KMS-11 (cell line): ENCODE results near the gene GYS1.
A peak's percentile ranks its signal among the peaks of the same experiment; 100 is the strongest.

Experiments used
- H2AFZ ChIP-seq: fragments of 200-600 bp; sonication (generic); 2 replicates; pipeline ENCODE4 v1.6.1; 2016; ENCODE audit warnings: antibody characterized with exemption, mixed run types, low read depth
- H3K27ac ChIP-seq: fragments of 200-600 bp; sonication (generic); 2 replicates; pipeline ENCODE4 v1.6.1; 2016; ENCODE audit warnings: mild to moderate bottlenecking, mixed run types
- H3K27me3 ChIP-seq: fragments of 200-600 bp; sonication (generic); 2 replicates; pipeline ENCODE4 v1.6.1; 2017; ENCODE audit warnings: mild to moderate bottlenecking, low read depth, mixed run types, moderate library complexity; ENCODE audit not compliant: insufficient read depth
- H3K36me3 ChIP-seq: fragments of 200-600 bp; sonication (generic); 2 replicates; pipeline ENCODE4 v1.6.1; 2017; ENCODE audit warnings: mild to moderate bottlenecking, mixed run types; ENCODE audit not compliant: insufficient read depth
- H3K4me1 ChIP-seq: fragments of 200-600 bp; sonication (generic); 2 replicates; pipeline ENCODE4 v1.6.1; 2016; ENCODE audit warnings: mild to moderate bottlenecking, low read depth, mixed run types; ENCODE audit not compliant: poor library complexity, severe bottlenecking
- H3K4me2 ChIP-seq: fragments of 200-600 bp; sonication (generic); 2 replicates; pipeline ENCODE4 v1.7.0; 2016; ENCODE audit warnings: mild to moderate bottlenecking, mixed run types
- H3K4me3 ChIP-seq: fragments of 200-600 bp; sonication (generic); IDR thresholded peaks from 2 replicates; pipeline ENCODE4 v1.6.1; 2017; ENCODE audit warnings: low read depth, low read length, mixed read lengths; ENCODE audit not compliant: insufficient read depth
- H3K79me2 ChIP-seq: fragments of 200-600 bp; sonication (generic); 2 replicates; pipeline ENCODE4 v1.6.1; 2016; ENCODE audit warnings: low read depth, mixed run types; ENCODE audit not compliant: insufficient read depth
- H3K9ac ChIP-seq: fragments of 200-600 bp; sonication (generic); 2 replicates; pipeline ENCODE4 v1.6.1; 2016; ENCODE audit warnings: mild to moderate bottlenecking, mixed run types
- H4K20me1 ChIP-seq: fragments of 200-600 bp; sonication (generic); 2 replicates; pipeline ENCODE4 v1.6.1; 2016; ENCODE audit warnings: mild to moderate bottlenecking, mixed run types; ENCODE audit not compliant: insufficient read depth
- CTCF ChIP-seq: fragments of 200-600 bp; sonication (generic); conservative IDR thresholded peaks from 2 replicates; pipeline ENCODE4 v1.6.1; 2017; ENCODE audit warnings: low read depth, mild to moderate bottlenecking, antibody characterized with exemption, low read length, moderate library complexity, mixed read lengths

GYS1 gene

GRCh38 chr19:48938256-48938655 is 54.9 kb downstream of the GYS1 start:
- H3K9ac ChIP-seq: no peak overlapping the region
- H3K27me3 ChIP-seq: peaks cover 22% of the 10 kb centered on the region
- no peak overlapping the region for H3K4me3 ChIP-seq
- H2AFZ ChIP-seq: no peak overlapping the region
- H3K4me1 ChIP-seq: peaks cover 5% of the 10 kb centered on the region
- H3K36me3 ChIP-seq: no peaks in the 10 kb centered on the region
- no peak for TF ChIP-seq CTCF
- no peak overlapping the region for H3K27ac ChIP-seq
- H4K20me1 ChIP-seq: no peaks in the 10 kb centered on the region
- H3K79me2 ChIP-seq: no peaks in the 10 kb centered on the region
- no peak overlapping the region for H3K4me2 ChIP-seq

GRCh38 chr19:48935864-48936263 is 57.2 kb downstream of the GYS1 start:
- Histone ChIP-seq H3K9ac (no peak overlapping the region), H3K36me3 (no peaks in the 10 kb centered on the region), H3K4me1 (peaks cover 9% of the 10 kb centered on the region), H3K27me3 (peaks cover 44% of the 10 kb centered on the region), H3K4me2 (no peak overlapping the region), H3K4me3 (no peak overlapping the region), H3K27ac (no peak overlapping the region), H3K79me2 (no peaks in the 10 kb centered on the region), H2AFZ (no peak overlapping the region), H4K20me1 (no peaks in the 10 kb centered on the region)
- no peak for TF ChIP-seq CTCF

GRCh38 chr19:48934837-48935236 is 58.3 kb downstream of the GYS1 start:
- no peaks in the 10 kb centered on the region for H4K20me1 ChIP-seq
- no peak for TF ChIP-seq CTCF
- H3K27me3 ChIP-seq: peaks cover 44% of the 10 kb centered on the region
- H3K9ac ChIP-seq: no peak overlapping the region
- H2AFZ ChIP-seq: no peak overlapping the region
- no peaks in the 10 kb centered on the region for H3K79me2 ChIP-seq
- H3K4me2 ChIP-seq: no peak overlapping the region
- H3K4me1 ChIP-seq: peaks cover 9% of the 10 kb centered on the region
- H3K4me3 ChIP-seq: no peak overlapping the region
- no peaks in the 10 kb centered on the region for H3K36me3 ChIP-seq
- no peak overlapping the region for H3K27ac ChIP-seq

GRCh38 chr19:48933382-48933932 is 59.7 kb downstream of the GYS1 start, which contains the start of gene DHDH:
Gene DHDH (plus strand): TSS chr19:48933699. CDS start chr19:48933722, 23 bp downstream.
- no peak within 1 kb of the TSS; the same call in 1 of the 2 replicates for H3K9ac ChIP-seq

More at GRCh38 chr19:48933382-48933932, 59.7 kb downstream of the GYS1 start, which contains the start of gene DHDH:
- H3K36me3 ChIP-seq: no peaks in the 10 kb centered on the region
- no peaks in the 10 kb centered on the region for H4K20me1 ChIP-seq
- H3K4me1 ChIP-seq: peaks cover 9% of the 10 kb centered on the region
- H3K79me2 ChIP-seq: no peaks in the 10 kb centered on the region
- no peak within 1 kb of the TSS for H3K27ac ChIP-seq
- TF ChIP-seq CTCF: no peak
- peak within 1 kb of the TSS; percentile 74 for H2AFZ ChIP-seq
- H3K27me3 ChIP-seq: peaks cover 44% of the 10 kb centered on the region
- peak within 1 kb of the TSS; percentile 76 for H3K4me2 ChIP-seq
- no peak within 1 kb of the TSS for H3K4me3 ChIP-seq
